Left lung (tissue), 10 donors: ENCODE data around the gene SEC61B. TPM values are rescaled to one million over a fixed set of nuclear protein-coding genes. Genes with fewer than 3 reads are reported as not detected.

Experiments used
- ATAC-seq: fragments of 200-7000 bp; cut with Tn5 transposase; one replicate; pipeline ENCODE4 v1.9.1; 2020; ENCODE audit warnings: moderate library complexity
- DNase-seq, 4 donors: peaks; one replicate each; pipeline ENCODE4 v3.0.0-alpha.2; 2013 to 2020
- H3K27ac ChIP-seq, 2 donors: fragments of 200-600 bp; sonication (generic) in 1 of 2; one replicate each; pipeline versions ENCODE4 v1.5.0 to v1.8.0; 2020 to 2021
- H3K27me3 ChIP-seq, 2 donors: fragments of 200-600 bp; sonication (generic) in 1 of 2; one replicate each; pipeline versions ENCODE4 v1.5.0 to v1.8.0; 2020 to 2021
- H3K36me3 ChIP-seq, 2 donors: fragments of 200-600 bp; sonication (generic) in 1 of 2; one replicate each; pipeline versions ENCODE4 v1.5.0 to v1.8.0; 2020 to 2021
- H3K4me1 ChIP-seq, 2 donors: fragments of 200-600 bp; one replicate each; pipeline ENCODE4 v1.8.0; 2021
- H3K4me3 ChIP-seq, 2 donors: fragments of 200-600 bp; sonication (generic) in 1 of 2; one replicate each; pipeline versions ENCODE4 v1.5.0 to v1.8.0; 2020 to 2021; ENCODE audit warnings: mild to moderate bottlenecking in 1 of 2
- H3K9me3 ChIP-seq, 2 donors: fragments of 200-600 bp; sonication (generic) in 1 of 2; one replicate each; pipeline versions ENCODE4 v1.5.0 to v1.8.0; 2020 to 2021
- intact Hi-C, 2 donors: fragments of 100-400 bp; cut with DNase I; formaldehyde crosslinking; loops; one replicate each; pipeline versions ENCODE4 v1.11.2 to v1.14.2; 2022
- polyA plus RNA-seq, 6 donors: library from polyadenylated mRNA; unstranded; fragments of 120-200 nt; gene quantifications; one replicate each; pipeline ENCODE4 v1.2.1, GENCODE V29; 2013; ENCODE audit not compliant: insufficient read length in 6 of 6
- total RNA-seq, 2 donors: library from RNA; stranded (reverse); fragmentation: NEBNext Ultra II Directional; extraction: Animal tissue kit (Norgen Biotek cat#: 25700); gene quantifications; one replicate each; pipeline ENCODE4 v1.2.1, GENCODE V29; 2021
- TF ChIP-seq, protein P1 (sequence below), 2 donors: fragments of 200-600 bp; sonication (generic) in 1 of 2; IDR thresholded peaks; one replicate each; pipeline versions ENCODE4 v1.5.0 to v1.8.0; 2021; ENCODE audit warnings: antibody characterized with exemption in 2 of 2
- donor health status: DM: no; HTN: yes; CAD: no.
- donor health status: DM: no; HTN: no; CAD: no.

SEC61B gene
- total and polyA plus RNA-seq, 8 donors: 121 to 184 (median 139) TPM

DNA sequence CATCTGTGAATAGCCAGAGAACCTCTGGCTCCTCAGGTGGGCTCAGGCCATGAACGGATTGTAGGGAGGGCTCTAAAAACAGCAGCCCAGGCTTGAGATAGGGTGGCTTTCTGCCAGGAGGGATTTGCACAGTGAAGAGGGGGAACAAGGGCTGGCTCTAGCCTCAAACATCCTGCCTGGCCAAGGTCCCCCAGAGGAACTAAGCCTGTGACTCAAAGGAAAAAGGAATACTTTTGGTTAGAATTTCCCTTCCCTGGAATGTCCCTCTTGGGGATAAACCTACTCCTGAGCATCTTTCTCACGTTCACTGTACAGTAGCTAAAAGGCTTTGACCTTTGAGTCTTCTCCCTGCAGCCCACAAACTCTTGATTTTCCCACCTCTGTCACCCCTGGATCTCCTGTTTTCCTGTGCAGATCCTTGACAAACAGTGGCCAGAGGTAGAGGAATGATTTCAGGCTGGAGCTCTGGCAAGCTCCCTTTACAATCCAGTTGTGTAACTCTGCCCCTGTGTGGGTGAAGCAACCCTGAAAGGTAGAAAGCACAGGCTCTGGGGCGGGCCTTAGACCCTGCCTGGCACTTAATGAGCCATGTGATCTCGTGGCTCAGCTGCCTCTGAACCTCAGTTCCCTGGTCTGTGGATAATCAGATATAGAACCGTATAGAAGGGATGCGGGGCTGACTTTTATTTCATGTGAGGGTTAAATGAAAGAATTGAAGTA, 17.4 kb downstream of the SEC61B start:
- TF ChIP-seq, protein P1, sequence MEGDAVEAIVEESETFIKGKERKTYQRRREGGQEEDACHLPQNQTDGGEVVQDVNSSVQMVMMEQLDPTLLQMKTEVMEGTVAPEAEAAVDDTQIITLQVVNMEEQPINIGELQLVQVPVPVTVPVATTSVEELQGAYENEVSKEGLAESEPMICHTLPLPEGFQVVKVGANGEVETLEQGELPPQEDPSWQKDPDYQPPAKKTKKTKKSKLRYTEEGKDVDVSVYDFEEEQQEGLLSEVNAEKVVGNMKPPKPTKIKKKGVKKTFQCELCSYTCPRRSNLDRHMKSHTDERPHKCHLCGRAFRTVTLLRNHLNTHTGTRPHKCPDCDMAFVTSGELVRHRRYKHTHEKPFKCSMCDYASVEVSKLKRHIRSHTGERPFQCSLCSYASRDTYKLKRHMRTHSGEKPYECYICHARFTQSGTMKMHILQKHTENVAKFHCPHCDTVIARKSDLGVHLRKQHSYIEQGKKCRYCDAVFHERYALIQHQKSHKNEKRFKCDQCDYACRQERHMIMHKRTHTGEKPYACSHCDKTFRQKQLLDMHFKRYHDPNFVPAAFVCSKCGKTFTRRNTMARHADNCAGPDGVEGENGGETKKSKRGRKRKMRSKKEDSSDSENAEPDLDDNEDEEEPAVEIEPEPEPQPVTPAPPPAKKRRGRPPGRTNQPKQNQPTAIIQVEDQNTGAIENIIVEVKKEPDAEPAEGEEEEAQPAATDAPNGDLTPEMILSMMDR (IDR thresholded peaks at IDR 0.05): no peak
- intact Hi-C loops: no loop called here
- H3K4me1 ChIP-seq: peaks cover 0 to 4% of the 10 kb centered on the region in 2 donors
- H3K27me3 ChIP-seq: no peaks in the 10 kb centered on the region
- H3K36me3 ChIP-seq: peaks cover 0 to 50% of the 10 kb centered on the region in 2 donors
- H3K27ac ChIP-seq: no peak overlapping the region
- no peak for DNase-seq
- no peak for ATAC-seq
- no peak overlapping the region for H3K4me3 ChIP-seq
- no peaks in the 10 kb centered on the region for H3K9me3 ChIP-seq

DNA sequence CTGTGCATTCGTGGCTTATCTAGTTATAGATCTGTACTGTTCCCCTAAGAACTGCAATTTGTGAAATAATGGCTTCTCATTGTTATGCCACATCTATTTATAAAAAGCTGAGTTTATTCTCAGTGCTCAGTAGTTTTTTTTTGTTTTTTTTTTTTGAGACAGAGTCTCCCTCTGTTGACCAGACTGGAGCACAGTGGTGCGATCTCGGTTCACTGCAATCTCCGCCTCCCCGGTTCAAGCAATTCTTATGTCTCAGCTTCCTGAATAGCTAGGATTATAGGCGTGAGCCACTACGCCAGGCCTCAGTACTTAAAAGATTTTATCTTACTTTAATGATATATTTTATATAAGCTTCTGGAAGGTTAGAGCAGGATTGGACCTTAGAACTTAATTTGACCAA, 19.0 kb downstream of the SEC61B start:
- Histone ChIP-seq H3K27me3 (no peaks in the 10 kb centered on the region), H3K4me3 (no peak overlapping the region), H3K27ac (no peak overlapping the region), H3K36me3 (peaks cover 0 to 46% of the 10 kb centered on the region in 2 donors), H3K4me1 (peaks cover 0 to 6% of the 10 kb centered on the region in 2 donors), H3K9me3 (no peaks in the 10 kb centered on the region)
- intact Hi-C loops: no loop called here
- DNase-seq: no peak
- TF ChIP-seq, protein P1 (IDR thresholded peaks at IDR 0.05): no peak
- ATAC-seq: no peak

DNA sequence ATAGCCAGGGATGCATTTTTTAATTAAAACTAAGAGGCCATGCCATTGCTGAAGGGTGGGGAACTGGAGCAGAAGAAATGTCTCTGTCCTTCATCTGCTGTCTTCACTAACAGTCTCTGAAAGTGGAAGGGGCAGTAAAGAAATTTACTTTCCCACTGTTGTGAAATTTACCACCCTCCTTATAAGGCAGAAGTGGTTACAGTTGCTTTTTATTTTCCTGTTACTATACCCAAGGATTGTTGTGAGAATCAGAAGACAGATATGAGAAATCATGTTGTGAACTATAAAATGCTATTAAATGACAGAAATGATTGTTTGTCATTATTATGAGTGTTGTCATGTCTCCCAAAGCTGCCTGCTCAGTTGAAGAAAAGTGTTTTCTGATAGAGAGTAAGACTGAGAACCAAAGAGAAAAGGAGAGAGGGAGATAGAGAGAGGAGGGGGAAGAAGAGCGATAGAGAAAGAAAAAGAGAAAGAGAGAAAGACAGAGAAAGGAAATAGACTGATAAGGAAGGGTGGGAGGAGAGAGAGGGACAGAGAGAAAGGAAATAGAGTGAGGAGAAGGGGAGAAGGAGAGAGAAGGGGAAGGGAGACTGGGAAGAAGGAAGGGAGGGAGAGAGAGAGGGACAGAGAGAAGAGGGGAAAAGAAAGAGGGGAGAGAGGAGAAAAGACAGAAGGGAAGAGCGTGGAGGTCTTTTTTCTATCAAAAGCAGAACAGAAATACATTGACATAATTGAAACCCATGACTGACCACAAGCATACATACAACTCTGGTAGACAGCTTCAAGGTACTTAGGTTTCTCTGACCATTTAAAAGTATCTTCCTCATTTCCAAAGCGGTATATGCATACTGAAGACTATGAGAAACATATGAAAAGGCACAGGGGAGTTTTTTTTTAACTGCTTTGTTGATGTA, 22.5 kb downstream of the SEC61B start:
- Histone ChIP-seq H3K27ac (no peak overlapping the region), H3K9me3 (no peaks in the 10 kb centered on the region), H3K27me3 (no peaks in the 10 kb centered on the region), H3K4me1 (peaks cover 0 to 6% of the 10 kb centered on the region in 2 donors), H3K4me3 (no peak overlapping the region), H3K36me3 (peaks cover 0 to 20% of the 10 kb centered on the region in 2 donors)
- ATAC-seq: no peak
- DNase-seq: no peak
- TF ChIP-seq, protein P1 (IDR thresholded peaks at IDR 0.05): no peak
- intact Hi-C loops: no loop called here

- no peak for DNase-seq
- intact Hi-C loops: no loop called here
- TF ChIP-seq, protein P1 (IDR thresholded peaks at IDR 0.05): no peak
Observed at GRCh38 chr9:99249619-99250018, 27.5 kb downstream of the SEC61B start.

DNA sequence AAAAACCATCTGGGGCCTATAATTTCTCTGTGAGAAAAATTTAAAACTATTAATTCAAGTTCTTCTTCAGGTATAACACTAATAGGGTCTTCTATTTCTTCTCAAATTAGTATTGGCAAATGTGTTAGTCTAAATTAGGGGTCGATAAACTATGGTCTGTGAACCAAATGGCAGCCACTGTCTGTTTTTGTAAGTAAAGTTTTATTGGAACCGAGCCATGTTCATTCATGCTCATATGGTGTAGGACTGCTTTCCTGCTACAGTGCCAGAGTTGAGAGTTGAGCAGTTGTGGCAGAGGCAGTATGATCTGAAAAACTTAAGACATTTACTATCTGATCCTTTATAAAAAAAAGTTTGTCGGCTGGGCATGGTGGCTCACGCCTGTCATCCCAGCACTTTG, 29.1 kb downstream of the SEC61B start:
- H3K4me3 ChIP-seq: no peak overlapping the region
- H3K36me3 ChIP-seq: no peaks in the 10 kb centered on the region
- no peaks in the 10 kb centered on the region for H3K9me3 ChIP-seq
- no peak for DNase-seq
- TF ChIP-seq, protein P1 (IDR thresholded peaks at IDR 0.05): no peak
- no peaks in the 10 kb centered on the region for H3K4me1 ChIP-seq
- no peak overlapping the region for H3K27ac ChIP-seq
- no peaks in the 10 kb centered on the region for H3K27me3 ChIP-seq
- intact Hi-C loops: no loop called here
- ATAC-seq: no peak

More at GRCh38 chr9:99249619-99250018, 27.5 kb downstream of the SEC61B start:
- no peaks in the 10 kb centered on the region for H3K27me3 ChIP-seq
- no peak overlapping the region for H3K4me3 ChIP-seq
- no peak for ATAC-seq
- H3K27ac ChIP-seq: no peak overlapping the region
- peaks cover 0 to under 1% of the 10 kb centered on the region in 2 donors for H3K4me1 ChIP-seq
- no peaks in the 10 kb centered on the region for H3K9me3 ChIP-seq
- no peaks in the 10 kb centered on the region for H3K36me3 ChIP-seq
